Measurements from ENCODE around the gene SLC29A1.

The SLC29A1 gene

GRCh38 chr6:44262467-44263353 lies 39.3 kb downstream of the SLC29A1 start:
- H3K36me3 ChIP-seq (ENCODE audit: insufficient read depth, low read length), result peaks cover 42% of the 10 kb centered on the region
- no peak for DNase-seq
- peaks cover 38% of the 10 kb centered on the region for H3K4me1 ChIP-seq (ENCODE audit: insufficient read depth, low read length)
- no peaks in the 10 kb centered on the region for H3K9me3 ChIP-seq (ENCODE audit: insufficient read depth, low read length, severe bottlenecking)
- no peak overlapping the region for H3K4me3 ChIP-seq (ENCODE audit: low read depth in 1 of 2, low read length in 2 of 2)
- H3K79me2 ChIP-seq (ENCODE audit: insufficient read depth, low read length), result peaks cover 23% of the 10 kb centered on the region
- no peak for ATAC-seq (ENCODE audit: insufficient read depth, low read depth)
- H4K20me1 ChIP-seq (ENCODE audit: insufficient read depth, low read length), result peaks cover 19% of the 10 kb centered on the region
- peak overlapping the region; percentile 78; the same call in 1 of the 2 replicates for H3K4me2 ChIP-seq (ENCODE audit: insufficient read depth, low read length)
- H3K9ac ChIP-seq (ENCODE audit: low read depth, low read length), result peak overlapping the region; percentile 64; the same call in 1 of the 2 replicates
- no peak overlapping the region for H2AFZ ChIP-seq (ENCODE audit: low read depth, low read length)
- H3K27ac ChIP-seq (ENCODE audit: low read length), result peak overlapping the region; percentile 49
- no peaks in the 10 kb centered on the region for H3K27me3 ChIP-seq (ENCODE audit: insufficient read depth, low read length, poor library complexity)
- TF ChIP-seq CTCF (IDR thresholded peaks at IDR 0.05; ENCODE audit: borderline replicate concordance, extremely low read depth, low read length, poor library complexity, severe bottlenecking) (no peak), EZH2 (IDR thresholded peaks at IDR 0.05; ENCODE audit: borderline replicate concordance, low read depth, low read length, severe bottlenecking) (no peak)

GRCh38 chr6:44263354-44264100 lies 40.1 kb downstream of the SLC29A1 start:
- H3K9ac ChIP-seq (ENCODE audit: low read depth, low read length), result peak overlapping the region; percentile 64
- ATAC-seq (ENCODE audit: insufficient read depth, low read depth) (no peak), DNase-seq (no peak)
- H3K36me3 ChIP-seq (ENCODE audit: insufficient read depth, low read length), result peaks cover 38% of the 10 kb centered on the region
- H2AFZ ChIP-seq (ENCODE audit: low read depth, low read length), result no peak overlapping the region
- H3K27ac ChIP-seq (ENCODE audit: low read length), result peak overlapping the region; percentile 49; the same call in 1 of the 2 replicates
- H3K4me2 ChIP-seq (ENCODE audit: insufficient read depth, low read length), result peak overlapping the region; percentile 78
- peaks cover 33% of the 10 kb centered on the region for H3K4me1 ChIP-seq (ENCODE audit: insufficient read depth, low read length)
- no peak for TF ChIP-seq EZH2 (IDR thresholded peaks at IDR 0.05; ENCODE audit: borderline replicate concordance, low read depth, low read length, severe bottlenecking)
- H3K4me3 ChIP-seq (ENCODE audit: low read depth in 1 of 2, low read length in 2 of 2), result peak overlapping the region in 1 of 2 experiments; percentile 79; a peak in 2 of 4 replicates
- peaks cover 19% of the 10 kb centered on the region for H4K20me1 ChIP-seq (ENCODE audit: insufficient read depth, low read length)
- peaks cover 23% of the 10 kb centered on the region for H3K79me2 ChIP-seq (ENCODE audit: insufficient read depth, low read length)
- H3K9me3 ChIP-seq (ENCODE audit: insufficient read depth, low read length, severe bottlenecking), result no peaks in the 10 kb centered on the region
- H3K27me3 ChIP-seq (ENCODE audit: insufficient read depth, low read length, poor library complexity), result no peaks in the 10 kb centered on the region

GRCh38 chr6:44264154-44265006 lies 41.0 kb downstream of the SLC29A1 start:
- Histone ChIP-seq H3K36me3 (ENCODE audit: insufficient read depth, low read length) (peaks cover 30% of the 10 kb centered on the region), H3K79me2 (ENCODE audit: insufficient read depth, low read length) (peaks cover 23% of the 10 kb centered on the region), H3K9me3 (ENCODE audit: insufficient read depth, low read length, severe bottlenecking) (no peaks in the 10 kb centered on the region), H3K4me1 (ENCODE audit: insufficient read depth, low read length) (peaks cover 33% of the 10 kb centered on the region), H2AFZ (ENCODE audit: low read depth, low read length) (peak overlapping the region; percentile 82; the same call in 1 of the 2 replicates), H3K9ac (ENCODE audit: low read depth, low read length) (peak overlapping the region; percentile 64), H4K20me1 (ENCODE audit: insufficient read depth, low read length) (peaks cover 19% of the 10 kb centered on the region), H3K27ac (ENCODE audit: low read length) (peak overlapping the region; percentile 26), H3K4me2 (ENCODE audit: insufficient read depth, low read length) (peak overlapping the region; percentile 78), H3K27me3 (ENCODE audit: insufficient read depth, low read length, poor library complexity) (no peaks in the 10 kb centered on the region), H3K4me3 (ENCODE audit: low read depth in 1 of 2, low read length in 2 of 2) (peak overlapping the region; percentile 65 to 79)
- DNase-seq, result peak; percentile 33
- no peak for TF ChIP-seq EZH2 (IDR thresholded peaks at IDR 0.05; ENCODE audit: borderline replicate concordance, low read depth, low read length, severe bottlenecking)
- no peak for TF ChIP-seq CTCF (IDR thresholded peaks at IDR 0.05; ENCODE audit: borderline replicate concordance, extremely low read depth, low read length, poor library complexity, severe bottlenecking)
- peak; percentile 25; the same call in 2 of the 3 replicates for ATAC-seq (ENCODE audit: insufficient read depth, low read depth)

Measured in DND-41 (cell line).